Measurements from ENCODE around the gene FNDC3B. TPM values are rescaled to one million over a fixed set of nuclear protein-coding genes. Genes with fewer than 3 reads are reported as not detected.
A peak's percentile ranks its signal among the peaks of the same experiment; 100 is the strongest.
"Not testable (repeated sequence)": the region's sequence is repeated elsewhere in the genome, so short reads cannot be mapped to it uniquely, and the experiment has no call there.

FNDC3B gene
- total and polyA plus RNA-seq, 4 donors = 13.3 to 175 (median 100) TPM

DNA sequence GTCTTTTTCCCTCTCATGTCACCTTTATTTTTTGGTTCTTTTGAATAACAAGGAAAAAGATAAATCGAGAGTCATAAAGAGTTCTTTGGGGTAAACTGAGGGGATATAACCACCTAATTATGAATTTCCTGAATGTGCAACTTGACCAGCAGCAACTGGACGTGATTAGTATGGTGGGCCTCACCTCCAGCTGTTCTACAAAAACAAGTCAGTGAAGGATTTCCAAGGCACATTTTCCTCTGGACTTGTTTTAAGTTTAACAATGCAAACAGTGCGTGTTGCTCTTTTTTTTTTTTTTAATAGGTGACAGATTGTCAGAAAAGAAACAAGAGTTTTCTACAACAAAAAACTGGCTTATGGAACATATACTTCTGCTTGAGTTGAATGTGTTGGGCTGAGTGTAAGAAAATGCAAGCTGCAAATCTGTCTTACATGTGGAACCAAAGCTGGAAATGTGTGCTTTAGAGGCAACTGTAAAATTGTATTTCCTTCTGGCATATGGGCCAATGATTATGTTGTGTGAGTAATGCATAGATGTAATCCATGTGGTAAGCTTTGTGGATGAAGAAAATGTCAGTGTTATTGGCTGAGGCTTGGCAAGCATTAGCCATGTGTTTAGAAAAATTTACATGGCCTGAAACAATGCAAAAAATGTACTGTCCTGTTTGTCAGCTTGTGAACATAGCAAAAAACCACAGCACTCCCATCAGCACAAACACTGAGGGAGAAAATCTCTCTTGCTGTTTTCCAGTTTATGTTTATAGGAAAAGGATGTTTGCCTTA is 44.5 kb upstream of the FNDC3B start:
- Histone ChIP-seq H3K4me3 (no peak overlapping the region), H3K9me3 (ENCODE audit: control insufficient read depth in 4 of 4, insufficient read depth in 3 of 4, low read length in 3 of 4) (peaks cover 0 to 4% (median 1%) of the 10 kb centered on the region in 4 donors), H3K27ac (ENCODE audit: low read depth in 1 of 2, low read length in 1 of 2) (no peak overlapping the region), H3K4me1 (ENCODE audit: control insufficient read depth in 5 of 5, insufficient read depth in 5 of 5, low read length in 5 of 5) (peaks cover 0 to 6% (median 0%) of the 10 kb centered on the region in 5 donors), H3K27me3 (ENCODE audit: control insufficient read depth in 3 of 3, insufficient read depth in 3 of 3, low read length in 2 of 3) (no peaks in the 10 kb centered on the region), H3K36me3 (ENCODE audit: control insufficient read depth in 4 of 4, insufficient read depth in 4 of 4, low read length in 4 of 4) (no peaks in the 10 kb centered on the region), H3K9ac (ENCODE audit: insufficient read depth in 1 of 2, low read length in 2 of 2) (no peak overlapping the region)
- 46 to 64% methylated on average over 3 of the region's 3 CpGs for WGBS, 2 donors
- TF ChIP-seq, protein P1, sequence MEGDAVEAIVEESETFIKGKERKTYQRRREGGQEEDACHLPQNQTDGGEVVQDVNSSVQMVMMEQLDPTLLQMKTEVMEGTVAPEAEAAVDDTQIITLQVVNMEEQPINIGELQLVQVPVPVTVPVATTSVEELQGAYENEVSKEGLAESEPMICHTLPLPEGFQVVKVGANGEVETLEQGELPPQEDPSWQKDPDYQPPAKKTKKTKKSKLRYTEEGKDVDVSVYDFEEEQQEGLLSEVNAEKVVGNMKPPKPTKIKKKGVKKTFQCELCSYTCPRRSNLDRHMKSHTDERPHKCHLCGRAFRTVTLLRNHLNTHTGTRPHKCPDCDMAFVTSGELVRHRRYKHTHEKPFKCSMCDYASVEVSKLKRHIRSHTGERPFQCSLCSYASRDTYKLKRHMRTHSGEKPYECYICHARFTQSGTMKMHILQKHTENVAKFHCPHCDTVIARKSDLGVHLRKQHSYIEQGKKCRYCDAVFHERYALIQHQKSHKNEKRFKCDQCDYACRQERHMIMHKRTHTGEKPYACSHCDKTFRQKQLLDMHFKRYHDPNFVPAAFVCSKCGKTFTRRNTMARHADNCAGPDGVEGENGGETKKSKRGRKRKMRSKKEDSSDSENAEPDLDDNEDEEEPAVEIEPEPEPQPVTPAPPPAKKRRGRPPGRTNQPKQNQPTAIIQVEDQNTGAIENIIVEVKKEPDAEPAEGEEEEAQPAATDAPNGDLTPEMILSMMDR (IDR thresholded peaks at IDR 0.05; ENCODE audit: control extremely low read depth, extremely low read depth) = no peak
- DNase-seq (peak in 2 of 3 donors; percentile 44 to 50), ATAC-seq (ENCODE audit: insufficient read depth, low FRiP score) (no peak)

DNA sequence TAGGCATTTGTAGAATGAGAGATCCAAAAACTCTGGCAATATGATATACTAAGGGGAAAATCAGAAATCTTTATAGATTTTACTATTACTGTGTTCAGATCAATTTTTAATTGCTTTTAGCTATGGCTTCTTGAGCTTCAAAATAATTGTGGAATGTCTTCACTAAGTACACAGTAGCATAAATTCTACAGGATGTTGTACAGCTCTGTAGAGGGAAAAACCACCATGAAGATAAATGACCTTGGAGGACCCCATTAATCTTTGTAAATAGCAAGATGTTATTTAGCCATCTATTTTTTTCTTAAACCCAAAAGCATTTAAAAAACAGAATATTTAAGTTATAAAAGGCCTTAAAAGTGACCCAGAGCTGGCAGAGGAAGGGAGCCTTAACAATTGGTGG is 43.9 kb upstream of the FNDC3B start:
- Histone ChIP-seq H3K27ac (ENCODE audit: low read depth in 1 of 2, low read length in 1 of 2) (no peak overlapping the region), H3K27me3 (ENCODE audit: control insufficient read depth in 3 of 3, insufficient read depth in 3 of 3, low read length in 2 of 3) (no peaks in the 10 kb centered on the region), H3K4me3 (no peak overlapping the region), H3K4me1 (ENCODE audit: control insufficient read depth in 5 of 5, insufficient read depth in 5 of 5, low read length in 5 of 5) (peaks cover 0 to 6% (median 0%) of the 10 kb centered on the region in 5 donors), H3K9ac (ENCODE audit: insufficient read depth in 1 of 2, low read length in 2 of 2) (no peak overlapping the region), H3K36me3 (ENCODE audit: control insufficient read depth in 4 of 4, insufficient read depth in 4 of 4, low read length in 4 of 4) (no peaks in the 10 kb centered on the region), H3K9me3 (ENCODE audit: control insufficient read depth in 4 of 4, insufficient read depth in 3 of 4, low read length in 3 of 4) (peaks cover 0 to 4% (median 1%) of the 10 kb centered on the region in 4 donors)
- DNase-seq (no peak), ATAC-seq (ENCODE audit: insufficient read depth, low FRiP score) (no peak)
- TF ChIP-seq, protein P1 (IDR thresholded peaks at IDR 0.05; ENCODE audit: control extremely low read depth, extremely low read depth) = no peak

DNA sequence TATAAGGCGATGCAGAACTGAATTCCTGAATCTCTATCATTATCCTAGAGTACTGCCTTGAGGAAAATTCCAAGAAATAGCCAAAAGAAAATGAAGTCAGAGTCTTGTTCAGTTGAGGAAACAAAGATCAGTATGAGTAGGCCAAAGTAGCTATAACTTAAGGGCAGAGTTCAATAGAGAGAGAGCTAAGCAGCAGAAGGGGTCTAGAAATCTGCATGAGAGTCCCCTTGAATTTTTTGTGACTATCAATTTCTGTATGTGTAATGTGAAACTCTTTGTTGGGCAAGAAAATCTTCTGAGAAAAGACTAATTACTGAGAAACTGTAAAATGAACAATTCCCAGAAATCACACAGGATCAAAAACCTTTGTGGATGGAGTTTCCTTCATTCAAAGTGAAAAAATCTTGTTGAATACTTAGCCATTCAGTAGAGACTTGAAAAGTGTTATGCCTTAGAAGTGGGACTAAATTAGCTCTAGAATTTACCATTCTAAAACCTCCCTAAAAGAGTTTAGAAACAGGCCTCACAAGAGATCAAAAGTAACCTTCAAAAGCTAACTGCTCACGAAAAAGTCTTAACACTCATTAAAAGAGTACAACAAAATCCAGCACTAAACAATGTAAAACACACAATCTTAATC is 43.1 kb upstream of the FNDC3B start:
- no peak overlapping the region for H3K4me3 ChIP-seq
- no peaks in the 10 kb centered on the region for H3K36me3 ChIP-seq (ENCODE audit: control insufficient read depth in 4 of 4, insufficient read depth in 4 of 4, low read length in 4 of 4)
- 96 to 98% methylated on average over 2 of the region's 2 CpGs for WGBS, 2 donors
- no peak overlapping the region for H3K27ac ChIP-seq (ENCODE audit: low read depth in 1 of 2, low read length in 1 of 2)
- no peak overlapping the region for H3K9ac ChIP-seq (ENCODE audit: insufficient read depth in 1 of 2, low read length in 2 of 2)
- DNase-seq = no peak
- H3K9me3 ChIP-seq (ENCODE audit: control insufficient read depth in 4 of 4, insufficient read depth in 3 of 4, low read length in 3 of 4) = peaks cover 0 to 4% (median 1%) of the 10 kb centered on the region in 4 donors
- ATAC-seq (ENCODE audit: insufficient read depth, low FRiP score) = no peak
- peaks cover 0 to 6% (median 0%) of the 10 kb centered on the region in 5 donors for H3K4me1 ChIP-seq (ENCODE audit: control insufficient read depth in 5 of 5, insufficient read depth in 5 of 5, low read length in 5 of 5)
- no peaks in the 10 kb centered on the region for H3K27me3 ChIP-seq (ENCODE audit: control insufficient read depth in 3 of 3, insufficient read depth in 3 of 3, low read length in 2 of 3)
- TF ChIP-seq, protein P1 (IDR thresholded peaks at IDR 0.05; ENCODE audit: control extremely low read depth, extremely low read depth) = no peak

DNA sequence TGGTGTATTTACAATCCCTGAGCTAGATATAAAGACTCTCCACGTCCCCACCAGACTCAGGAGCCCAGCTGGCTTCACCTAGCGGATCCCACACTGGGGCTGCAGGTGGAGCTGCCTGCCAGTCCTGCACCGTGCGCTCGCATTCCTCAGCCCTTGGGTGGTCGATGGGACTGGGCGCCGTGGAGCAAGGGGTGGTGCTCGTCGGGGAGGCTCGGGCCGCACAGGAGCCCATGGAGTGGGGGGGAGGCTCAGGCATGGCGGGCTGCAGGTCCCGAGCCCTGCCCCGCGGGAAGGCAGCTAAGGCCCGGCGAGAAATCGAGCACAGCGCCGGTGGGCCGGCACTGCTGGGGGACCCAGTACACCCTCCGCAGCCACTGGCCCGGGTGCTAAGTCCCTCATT is 40.6 kb upstream of the FNDC3B start:
- H3K4me1 ChIP-seq (ENCODE audit: control insufficient read depth in 5 of 5, insufficient read depth in 5 of 5, low read length in 5 of 5); H3K27me3 ChIP-seq (ENCODE audit: control insufficient read depth in 3 of 3, insufficient read depth in 3 of 3, low read length in 2 of 3); H3K27ac ChIP-seq (ENCODE audit: low read depth in 1 of 2, low read length in 1 of 2); H3K9me3 ChIP-seq (ENCODE audit: control insufficient read depth in 4 of 4, insufficient read depth in 3 of 4, low read length in 3 of 4); H3K4me3 ChIP-seq; H3K9ac ChIP-seq (ENCODE audit: insufficient read depth in 1 of 2, low read length in 2 of 2); ATAC-seq (ENCODE audit: insufficient read depth, low FRiP score); H3K36me3 ChIP-seq (ENCODE audit: control insufficient read depth in 4 of 4, insufficient read depth in 4 of 4, low read length in 4 of 4); DNase-seq: not testable (repeated sequence)
- WGBS, 2 donors = 94% methylated on average over 12 to 19 of the region's 24 CpGs

DNA sequence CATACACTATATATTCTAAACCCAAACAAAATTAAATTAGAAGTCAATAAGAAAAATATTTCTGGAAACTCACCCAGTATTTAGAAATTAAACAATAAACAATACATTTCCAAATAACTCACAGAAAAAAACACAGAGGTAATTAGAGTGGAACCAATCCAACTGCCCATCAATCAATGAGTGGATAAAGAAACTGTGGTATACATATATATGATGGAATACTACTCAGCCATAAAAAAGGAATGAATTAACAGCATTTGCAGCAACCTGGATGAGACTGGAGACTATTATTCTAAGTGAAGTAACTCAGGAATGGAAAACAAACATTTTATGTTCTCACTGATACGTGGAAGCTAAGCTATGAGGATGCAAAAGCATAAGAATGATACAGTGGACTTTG is 37.8 kb upstream of the FNDC3B start:
- H3K4me1 ChIP-seq (ENCODE audit: control insufficient read depth in 5 of 5, insufficient read depth in 5 of 5, low read length in 5 of 5); DNase-seq; H3K36me3 ChIP-seq (ENCODE audit: control insufficient read depth in 4 of 4, insufficient read depth in 4 of 4, low read length in 4 of 4); H3K9me3 ChIP-seq (ENCODE audit: control insufficient read depth in 4 of 4, insufficient read depth in 3 of 4, low read length in 3 of 4); H3K4me3 ChIP-seq; H3K27me3 ChIP-seq (ENCODE audit: control insufficient read depth in 3 of 3, insufficient read depth in 3 of 3, low read length in 2 of 3); H3K27ac ChIP-seq (ENCODE audit: low read depth in 1 of 2, low read length in 1 of 2); ATAC-seq (ENCODE audit: insufficient read depth, low FRiP score); H3K9ac ChIP-seq (ENCODE audit: insufficient read depth in 1 of 2, low read length in 2 of 2): not testable (repeated sequence)
- WGBS, 2 donors = 87 to 93% methylated on average over 1 of the region's 1 CpG

Data from lung (tissue), 12 donors.